ENCODE results near the gene ZRANB1.

ZRANB1 gene

GRCh38 chr10:124941823-124942222 is at the start of gene ZRANB1:
Gene ZRANB1, plus strand, starts transcription at chr10:124942123. Its CDS starts 371 bp downstream, at chr10:124942494.
- no peak within 1 kb of the TSS for H3K4me3 Mint-ChIP-seq
- no peak for ATAC-seq (ENCODE audit: low read depth)
- peak within 1 kb of the TSS; percentile 3 for H3K27ac Mint-ChIP-seq
- no peaks in the 10 kb centered on the region for H3K27me3 Mint-ChIP-seq
- DNase-seq (ENCODE audit: low spot score in 2 of 2): no peak
- no peaks in the 10 kb centered on the region for H3K9me3 Mint-ChIP-seq
- peaks cover 16% of the 10 kb centered on the region for H3K36me3 Mint-ChIP-seq
- H3K4me1 Mint-ChIP-seq: peaks cover 28% of the 10 kb centered on the region

GRCh38 chr10:124892905-124893304 is 49.0 kb upstream of the ZRANB1 start:
- Mint-ChIP-seq H3K4me1 (no peaks in the 10 kb centered on the region), H3K9me3 (no peaks in the 10 kb centered on the region), H3K27me3 (peaks cover 1% of the 10 kb centered on the region), H3K27ac (no peak overlapping the region), H3K36me3 (no peaks in the 10 kb centered on the region), H3K4me3 (no peak overlapping the region)
- no peak for DNase-seq (ENCODE audit: low spot score in 2 of 2)
- no peak for ATAC-seq (ENCODE audit: low read depth)

- H3K36me3 Mint-ChIP-seq: no peaks in the 10 kb centered on the region
- H3K27ac Mint-ChIP-seq: no peak overlapping the region
- no peak for DNase-seq (ENCODE audit: low spot score in 2 of 2)
- H3K4me3 Mint-ChIP-seq: no peak overlapping the region
- no peak for ATAC-seq (ENCODE audit: low read depth)
- peaks cover 5% of the 10 kb centered on the region for H3K27me3 Mint-ChIP-seq
- H3K4me1 Mint-ChIP-seq: no peaks in the 10 kb centered on the region
- H3K9me3 Mint-ChIP-seq: no peaks in the 10 kb centered on the region
These were observed 47.2 kb upstream of the ZRANB1 start for GRCh38 chr10:124894569-124895215.

- ATAC-seq (ENCODE audit: low read depth): no peak
- Mint-ChIP-seq H3K4me3 (no peak overlapping the region), H3K4me1 (no peaks in the 10 kb centered on the region), H3K36me3 (no peaks in the 10 kb centered on the region), H3K9me3 (no peaks in the 10 kb centered on the region), H3K27me3 (peaks cover 5% of the 10 kb centered on the region), H3K27ac (no peak overlapping the region)
- DNase-seq (ENCODE audit: low spot score in 2 of 2): no peak
These were observed 45.2 kb upstream of the ZRANB1 start for GRCh38 chr10:124896751-124897150.

GRCh38 chr10:124898471-124898870 is 43.5 kb upstream of the ZRANB1 start:
- peaks cover 7% of the 10 kb centered on the region for H3K27me3 Mint-ChIP-seq
- no peak for DNase-seq (ENCODE audit: low spot score in 2 of 2)
- H3K9me3 Mint-ChIP-seq: no peaks in the 10 kb centered on the region
- no peaks in the 10 kb centered on the region for H3K36me3 Mint-ChIP-seq
- H3K4me1 Mint-ChIP-seq: no peaks in the 10 kb centered on the region
- ATAC-seq (ENCODE audit: low read depth): no peak
- H3K4me3 Mint-ChIP-seq: no peak overlapping the region
- no peak overlapping the region for H3K27ac Mint-ChIP-seq

GRCh38 chr10:124899151-124899550 is 42.8 kb upstream of the ZRANB1 start:
- peaks cover 8% of the 10 kb centered on the region for H3K27me3 Mint-ChIP-seq
- no peaks in the 10 kb centered on the region for H3K36me3 Mint-ChIP-seq
- no peaks in the 10 kb centered on the region for H3K4me1 Mint-ChIP-seq
- no peak for ATAC-seq (ENCODE audit: low read depth)
- no peak overlapping the region for H3K4me3 Mint-ChIP-seq
- no peaks in the 10 kb centered on the region for H3K9me3 Mint-ChIP-seq
- no peak overlapping the region for H3K27ac Mint-ChIP-seq
- DNase-seq (ENCODE audit: low spot score in 2 of 2): no peak

- Mint-ChIP-seq H3K4me1 (peaks cover 3% of the 10 kb centered on the region), H3K36me3 (no peaks in the 10 kb centered on the region), H3K9me3 (no peaks in the 10 kb centered on the region), H3K4me3 (no peak overlapping the region), H3K27ac (no peak overlapping the region), H3K27me3 (peaks cover 11% of the 10 kb centered on the region)
- ATAC-seq (ENCODE audit: low read depth) (no peak), DNase-seq (ENCODE audit: low spot score in 2 of 2) (no peak)
These were observed 39.5 kb upstream of the ZRANB1 start for GRCh38 chr10:124902462-124902861.

- Mint-ChIP-seq H3K4me1 (peaks cover 3% of the 10 kb centered on the region), H3K27ac (no peak overlapping the region), H3K4me3 (no peak overlapping the region), H3K9me3 (no peaks in the 10 kb centered on the region), H3K36me3 (no peaks in the 10 kb centered on the region), H3K27me3 (peaks cover 13% of the 10 kb centered on the region)
- ATAC-seq (ENCODE audit: low read depth) (no peak), DNase-seq (ENCODE audit: low spot score in 2 of 2) (no peak)
These were observed 38.8 kb upstream of the ZRANB1 start for GRCh38 chr10:124903111-124903510.

- peaks cover 10% of the 10 kb centered on the region for H3K27me3 Mint-ChIP-seq
- H3K27ac Mint-ChIP-seq: no peak overlapping the region
- H3K4me3 Mint-ChIP-seq: no peak overlapping the region
- no peak for DNase-seq (ENCODE audit: low spot score in 2 of 2)
- no peaks in the 10 kb centered on the region for H3K36me3 Mint-ChIP-seq
- H3K4me1 Mint-ChIP-seq: peaks cover 3% of the 10 kb centered on the region
- ATAC-seq (ENCODE audit: low read depth): no peak
- H3K9me3 Mint-ChIP-seq: no peaks in the 10 kb centered on the region
These were observed 37.1 kb upstream of the ZRANB1 start for GRCh38 chr10:124904796-124905195.

- DNase-seq (ENCODE audit: low spot score in 2 of 2) (no peak), ATAC-seq (ENCODE audit: low read depth) (no peak)
- Mint-ChIP-seq H3K4me1 (peaks cover 3% of the 10 kb centered on the region), H3K27ac (no peak overlapping the region), H3K4me3 (no peak overlapping the region), H3K27me3 (peaks cover 10% of the 10 kb centered on the region), H3K9me3 (no peaks in the 10 kb centered on the region), H3K36me3 (no peaks in the 10 kb centered on the region)
These were observed 35.3 kb upstream of the ZRANB1 start for GRCh38 chr10:124906551-124907001.

- peaks cover 13% of the 10 kb centered on the region for H3K27me3 Mint-ChIP-seq
- no peaks in the 10 kb centered on the region for H3K9me3 Mint-ChIP-seq
- no peak overlapping the region for H3K4me3 Mint-ChIP-seq
- peaks cover 7% of the 10 kb centered on the region for H3K4me1 Mint-ChIP-seq
- H3K27ac Mint-ChIP-seq: no peak overlapping the region
- no peaks in the 10 kb centered on the region for H3K36me3 Mint-ChIP-seq
- no peak for DNase-seq (ENCODE audit: low spot score in 2 of 2)
- no peak for ATAC-seq (ENCODE audit: low read depth)
These were observed 32.4 kb upstream of the ZRANB1 start for GRCh38 chr10:124909563-124909962.

- Mint-ChIP-seq H3K27me3 (peaks cover 13% of the 10 kb centered on the region), H3K4me1 (peaks cover 11% of the 10 kb centered on the region), H3K36me3 (no peaks in the 10 kb centered on the region), H3K27ac (no peak overlapping the region), H3K4me3 (no peak overlapping the region), H3K9me3 (no peaks in the 10 kb centered on the region)
- ATAC-seq (ENCODE audit: low read depth) (no peak), DNase-seq (ENCODE audit: low spot score in 2 of 2) (no peak)
These were observed 30.5 kb upstream of the ZRANB1 start for GRCh38 chr10:124911124-124912067.

- ATAC-seq (ENCODE audit: low read depth): no peak
- Mint-ChIP-seq H3K9me3 (no peaks in the 10 kb centered on the region), H3K4me1 (peaks cover 8% of the 10 kb centered on the region), H3K36me3 (no peaks in the 10 kb centered on the region), H3K4me3 (no peak overlapping the region), H3K27ac (no peak overlapping the region), H3K27me3 (peaks cover 10% of the 10 kb centered on the region)
- no peak for DNase-seq (ENCODE audit: low spot score in 2 of 2)
These were observed 29.6 kb upstream of the ZRANB1 start for GRCh38 chr10:124912101-124912886.

- no peak for DNase-seq (ENCODE audit: low spot score in 2 of 2)
- H3K4me3 Mint-ChIP-seq: no peak overlapping the region
These were observed 28.8 kb upstream of the ZRANB1 start for GRCh38 chr10:124913167-124913566.

More at GRCh38 chr10:124913167-124913566, 28.8 kb upstream of the ZRANB1 start:
- Mint-ChIP-seq H3K9me3 (no peaks in the 10 kb centered on the region), H3K4me1 (peaks cover 15% of the 10 kb centered on the region), H3K27me3 (peaks cover 8% of the 10 kb centered on the region), H3K36me3 (no peaks in the 10 kb centered on the region), H3K27ac (no peak overlapping the region)
- no peak for ATAC-seq (ENCODE audit: low read depth)
